Liver (tissue), 3 donors: Measurements from ENCODE around the gene OPN1SW.

Experiments
- GABPA ChIP-seq, 2 donors: IDR thresholded peaks in 1 of 2; conservative IDR thresholded peaks in 1 of 2; 2 replicates each; pipeline ENCODE4 v1.6.1; 2016; ENCODE audit warnings: antibody characterized with exemption in 2 of 2, mild to moderate bottlenecking in 1 of 2, moderate library complexity in 1 of 2
- TAF1 ChIP-seq: conservative IDR thresholded peaks from 2 replicates; pipeline ENCODE4 v1.6.1; 2016; ENCODE audit warnings: antibody characterized with exemption, mild to moderate bottlenecking
- TF ChIP-seq, protein P1 (sequence below): IDR thresholded peaks from 2 replicates; pipeline ENCODE4 v1.6.1; 2016; ENCODE audit warnings: antibody characterized with exemption
- TF ChIP-seq, protein P2 (sequence below): fragments of 150-350 bp; IDR thresholded peaks from 2 replicates; pipeline ENCODE4 v1.5.1; 2017; ENCODE audit warnings: improper control_type of control experiment, low read depth, low read length; ENCODE audit not compliant: missing input control
- TF ChIP-seq, protein P3 (sequence below): IDR thresholded peaks from 2 replicates; pipeline ENCODE4 v1.6.1; 2016; ENCODE audit warnings: antibody characterized with exemption
- donor health status: healthy.
- donor health status: healthy.

DNA sequence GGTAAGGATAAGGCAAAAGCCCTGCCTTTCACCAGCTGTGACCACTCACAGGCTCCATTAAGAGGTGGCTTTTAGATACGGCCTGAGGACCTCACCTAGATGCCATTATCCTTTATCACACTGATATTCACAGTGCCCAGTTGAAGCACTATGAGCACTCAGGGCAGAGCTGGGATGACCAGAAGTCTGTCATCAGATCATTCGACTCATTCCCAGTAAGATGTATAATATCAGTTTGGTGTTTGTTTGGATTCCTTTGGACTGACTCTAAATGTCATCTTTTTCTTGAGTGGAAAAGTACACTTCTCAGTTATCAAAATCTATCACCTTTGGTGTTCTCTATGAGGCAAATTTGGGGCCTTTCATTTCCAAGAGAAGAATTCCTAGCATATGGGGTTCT lies 34.9 kb upstream of the OPN1SW start:
- TF ChIP-seq TAF1 (no peak), GABPA (IDR thresholded peaks at IDR 0.05 in 1 of 2, conservative IDR thresholded peaks at IDR 0.05 in 1 of 2) (no peak)
- TF ChIP-seq, protein P1, sequence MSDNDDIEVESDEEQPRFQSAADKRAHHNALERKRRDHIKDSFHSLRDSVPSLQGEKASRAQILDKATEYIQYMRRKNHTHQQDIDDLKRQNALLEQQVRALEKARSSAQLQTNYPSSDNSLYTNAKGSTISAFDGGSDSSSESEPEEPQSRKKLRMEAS: no peak
- TF ChIP-seq, protein P2, sequence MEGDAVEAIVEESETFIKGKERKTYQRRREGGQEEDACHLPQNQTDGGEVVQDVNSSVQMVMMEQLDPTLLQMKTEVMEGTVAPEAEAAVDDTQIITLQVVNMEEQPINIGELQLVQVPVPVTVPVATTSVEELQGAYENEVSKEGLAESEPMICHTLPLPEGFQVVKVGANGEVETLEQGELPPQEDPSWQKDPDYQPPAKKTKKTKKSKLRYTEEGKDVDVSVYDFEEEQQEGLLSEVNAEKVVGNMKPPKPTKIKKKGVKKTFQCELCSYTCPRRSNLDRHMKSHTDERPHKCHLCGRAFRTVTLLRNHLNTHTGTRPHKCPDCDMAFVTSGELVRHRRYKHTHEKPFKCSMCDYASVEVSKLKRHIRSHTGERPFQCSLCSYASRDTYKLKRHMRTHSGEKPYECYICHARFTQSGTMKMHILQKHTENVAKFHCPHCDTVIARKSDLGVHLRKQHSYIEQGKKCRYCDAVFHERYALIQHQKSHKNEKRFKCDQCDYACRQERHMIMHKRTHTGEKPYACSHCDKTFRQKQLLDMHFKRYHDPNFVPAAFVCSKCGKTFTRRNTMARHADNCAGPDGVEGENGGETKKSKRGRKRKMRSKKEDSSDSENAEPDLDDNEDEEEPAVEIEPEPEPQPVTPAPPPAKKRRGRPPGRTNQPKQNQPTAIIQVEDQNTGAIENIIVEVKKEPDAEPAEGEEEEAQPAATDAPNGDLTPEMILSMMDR: no peak
- TF ChIP-seq, protein P3, sequence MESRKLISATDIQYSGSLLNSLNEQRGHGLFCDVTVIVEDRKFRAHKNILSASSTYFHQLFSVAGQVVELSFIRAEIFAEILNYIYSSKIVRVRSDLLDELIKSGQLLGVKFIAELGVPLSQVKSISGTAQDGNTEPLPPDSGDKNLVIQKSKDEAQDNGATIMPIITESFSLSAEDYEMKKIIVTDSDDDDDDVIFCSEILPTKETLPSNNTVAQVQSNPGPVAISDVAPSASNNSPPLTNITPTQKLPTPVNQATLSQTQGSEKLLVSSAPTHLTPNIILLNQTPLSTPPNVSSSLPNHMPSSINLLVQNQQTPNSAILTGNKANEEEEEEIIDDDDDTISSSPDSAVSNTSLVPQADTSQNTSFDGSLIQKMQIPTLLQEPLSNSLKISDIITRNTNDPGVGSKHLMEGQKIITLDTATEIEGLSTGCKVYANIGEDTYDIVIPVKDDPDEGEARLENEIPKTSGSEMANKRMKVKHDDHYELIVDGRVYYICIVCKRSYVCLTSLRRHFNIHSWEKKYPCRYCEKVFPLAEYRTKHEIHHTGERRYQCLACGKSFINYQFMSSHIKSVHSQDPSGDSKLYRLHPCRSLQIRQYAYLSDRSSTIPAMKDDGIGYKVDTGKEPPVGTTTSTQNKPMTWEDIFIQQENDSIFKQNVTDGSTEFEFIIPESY: no peak
